AG09309 (cell line): ENCODE results near the gene DISP3.

Source experiments
- DNase-seq: peaks from one replicate; pipeline ENCODE4 v3.0.0-alpha.2; 2010; ENCODE audit warnings: low read depth
- H3K4me3 ChIP-seq: 2 replicates; pipeline ENCODE4 v1.5.1; 2011; ENCODE audit warnings: mild to moderate bottlenecking, low read depth, low read length, moderate library complexity; ENCODE audit not compliant: control insufficient read depth
- CTCF ChIP-seq: IDR thresholded peaks from 2 replicates; pipeline ENCODE4 v1.5.1; 2011; ENCODE audit warnings: mild to moderate bottlenecking, low read depth, low read length, inconsistent platforms; ENCODE audit not compliant: insufficient read depth, control insufficient read depth; ENCODE audit errors: missing control alignments

Gene DISP3

GRCh38 chr1:11564237-11564636 is 85.3 kb downstream of the DISP3 start:
- H3K4me3 ChIP-seq = no peak overlapping the region
- TF ChIP-seq CTCF = no peak
- no peak for DNase-seq

- H3K4me3 ChIP-seq = no peak overlapping the region
- no peak for TF ChIP-seq CTCF
- DNase-seq = no peak
Measured at GRCh38 chr1:11566042-11566850, 87.3 kb downstream of the DISP3 start.

GRCh38 chr1:11567244-11568065 is 88.5 kb downstream of the DISP3 start:
- DNase-seq = no peak
- no peak overlapping the region for H3K4me3 ChIP-seq
- no peak for TF ChIP-seq CTCF

GRCh38 chr1:11568687-11569086 is 89.7 kb downstream of the DISP3 start:
- no peak for DNase-seq
- H3K4me3 ChIP-seq = no peak overlapping the region
- no peak for TF ChIP-seq CTCF

GRCh38 chr1:11569551-11569950 is 90.6 kb downstream of the DISP3 start:
- H3K4me3 ChIP-seq = no peak overlapping the region
- TF ChIP-seq CTCF = no peak
- DNase-seq = no peak

GRCh38 chr1:11569954-11570353 is 91.0 kb downstream of the DISP3 start:
- no peak for DNase-seq
- TF ChIP-seq CTCF = no peak
- no peak overlapping the region for H3K4me3 ChIP-seq
